Peyer's patch (tissue), 4 donors: ENCODE measurements around the gene ERC2.

ENCODE experiments used
- CTCF ChIP-seq, 6 experiments: fragments of 450-650 bp in 4 of 6; fragments of 200-600 bp in 2 of 6; sonication (generic) in 1 of 6; IDR thresholded peaks; one replicate each; pipeline ENCODE4 v1.5.1; 2017 to 2019; ENCODE audit warnings: antibody characterized with exemption in 6 of 6, mild to moderate bottlenecking in 3 of 6, moderate library complexity in 1 of 6
- POLR2A ChIP-seq, 2 donors: fragments of 450-650 bp; IDR thresholded peaks; one replicate each; pipeline ENCODE4 v1.5.1; 2017; ENCODE audit warnings: antibody characterized with exemption in 2 of 2, mild to moderate bottlenecking in 2 of 2, moderate library complexity in 2 of 2

GRCh38 chr3:55717481-55717880 lies 750.8 kb downstream of the ERC2 start:
- TF ChIP-seq CTCF (IDR thresholded peaks at IDR 0.05): no peak
- TF ChIP-seq POLR2A (IDR thresholded peaks at IDR 0.05): no peak
